Activated CD4-positive, alpha-beta T cell treated with anti-CD3 and anti-CD28 coated beads for 36 hours (primary cell): Measurements from ENCODE around the gene PRDX5. TPM values are rescaled to one million over a fixed set of nuclear protein-coding genes. Genes with fewer than 3 reads are reported as not detected.

Experiments used
- ATAC-seq: fragments of 200-7000 bp; cut with Tn5 transposase; one replicate; pipeline ENCODE4 v1.10.0; 2021; ENCODE audit warnings: mild to moderate bottlenecking, moderate library complexity
- CTCF ChIA-PET: fragments of 350-600 bp; sonication (Branson Sonifier 250); formaldehyde crosslinking; loops from one replicate; lab custom pipeline; 2021; ENCODE audit warnings: antibody characterized with exemption; lab: Charles Lee
- POLR2A ChIA-PET: fragments of 350-600 bp; sonication (Branson Sonifier 250); formaldehyde crosslinking; loops from one replicate; lab custom pipeline; 2021; ENCODE audit warnings: antibody characterized with exemption, inconsistent platforms; lab: Charles Lee
- DNase-seq: peaks from one replicate; pipeline ENCODE4 v3.0.0-alpha.2; 2020
- H3K27ac Mint-ChIP-seq: one replicate; pipeline ENCODE4 v1.8.0; 2021; ENCODE audit warnings: mixed read lengths
- H3K27me3 Mint-ChIP-seq: one replicate; pipeline ENCODE4 v1.8.0; 2021; ENCODE audit warnings: mixed read lengths
- H3K36me3 Mint-ChIP-seq: one replicate; pipeline ENCODE4 v1.8.0; 2021; ENCODE audit warnings: low read depth, mixed read lengths
- H3K4me1 Mint-ChIP-seq: one replicate; pipeline ENCODE4 v1.8.0; 2021; ENCODE audit warnings: mixed read lengths
- H3K4me3 Mint-ChIP-seq: one replicate; pipeline ENCODE4 v1.8.0; 2021; ENCODE audit warnings: mild to moderate bottlenecking, moderate library complexity, mixed read lengths
- H3K9me3 Mint-ChIP-seq: one replicate; pipeline ENCODE4 v1.8.0; 2021; ENCODE audit warnings: low read depth, mixed read lengths
- intact Hi-C, 2 experiments: fragments of 100-400 bp; cut with DNase I in 1 of 2; cut with micrococcal nuclease in 1 of 2; formaldehyde crosslinking; loops; one replicate each; pipeline versions ENCODE4 v1.14.2 to v1.15.1; 2022 to 2024; cut with DNase I, micrococcal nuclease
- total RNA-seq, 2 experiments: library from RNA; stranded (reverse); gene quantifications; one replicate each; pipeline ENCODE4 v1.2.3, GENCODE V29; 2021

Gene PRDX5
- total RNA-seq, result 100 to 1,000 TPM; 110 to 142 TPM

DNA sequence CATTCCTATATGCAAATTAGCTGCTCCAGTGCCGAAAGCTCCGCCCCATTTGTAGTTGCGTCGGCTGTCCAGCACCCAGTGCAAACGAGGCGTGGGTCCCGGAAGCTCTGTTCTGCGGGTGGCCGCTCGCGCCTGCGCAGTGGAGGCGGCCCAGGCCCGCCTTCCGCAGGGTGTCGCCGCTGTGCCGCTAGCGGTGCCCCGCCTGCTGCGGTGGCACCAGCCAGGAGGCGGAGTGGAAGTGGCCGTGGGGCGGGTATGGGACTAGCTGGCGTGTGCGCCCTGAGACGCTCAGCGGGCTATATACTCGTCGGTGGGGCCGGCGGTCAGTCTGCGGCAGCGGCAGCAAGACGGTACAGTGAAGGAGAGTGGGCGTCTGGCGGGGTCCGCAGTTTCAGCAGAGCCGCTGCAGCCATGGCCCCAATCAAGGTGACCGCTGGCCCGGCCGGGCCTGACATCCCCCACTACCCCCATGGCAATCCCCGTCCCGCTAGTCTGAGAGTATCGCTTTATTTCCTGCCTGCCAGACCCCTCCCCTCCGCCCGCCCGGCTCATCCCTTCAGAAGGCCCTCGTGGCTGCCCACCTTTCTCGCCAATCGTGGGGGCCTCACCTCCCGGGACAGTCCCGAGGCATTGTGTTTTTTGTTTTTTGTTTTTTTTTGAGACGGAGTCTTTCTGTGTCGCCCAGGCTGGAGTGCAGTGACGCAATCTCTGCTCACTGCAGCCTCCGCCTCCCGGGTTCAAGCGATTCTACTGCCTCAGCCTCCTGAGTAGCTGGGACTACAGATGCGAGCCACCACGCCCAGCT is at the start of gene PRDX5:
TSS of gene PRDX5 (plus strand) at position 161 of the 805 bp plus-strand sequence. CDS start at position 256, 95 bp downstream.
- ATAC-seq (peak; percentile 84), DNase-seq (peak; percentile 97)
- Mint-ChIP-seq H3K9me3 (no peaks in the 10 kb centered on the region), H3K4me3 (peak within 1 kb of the TSS; percentile 97), H3K4me1 (peaks cover 26% of the 10 kb centered on the region), H3K27ac (peak within 1 kb of the TSS; percentile 99), H3K36me3 (peaks cover 35% of the 10 kb centered on the region), H3K27me3 (no peaks in the 10 kb centered on the region)
- CTCF ChIA-PET, result interaction anchor here (0.6 to 3.3 kb wide), 20 partner anchors 10 to 133 kb away, joined by 3 to 36 read pairs (median 4); partner anchors contain the start of genes CATSPERZ, ESRRA, FERMT3 and FKBP2
- POLR2A ChIA-PET, result interaction anchor here (0.6 to 1.7 kb wide), 19 partner anchors 13 to 1653 kb away, joined by 3 to 18 read pairs (median 5); partner anchors contain the start of genes C11orf98, CSKMT, ESRRA and FERMT3
- intact Hi-C loops, result loop anchor here (1.0 to 5.0 kb wide), 16 partner anchors 13 to 1591 kb away; partner anchors contain the start of genes CCDC88B (in 2 of the 2), ESRRA (in 2 of the 2), RPS6KA4 (in 2 of the 2) and BAD (in 1 of the 2)

DNA sequence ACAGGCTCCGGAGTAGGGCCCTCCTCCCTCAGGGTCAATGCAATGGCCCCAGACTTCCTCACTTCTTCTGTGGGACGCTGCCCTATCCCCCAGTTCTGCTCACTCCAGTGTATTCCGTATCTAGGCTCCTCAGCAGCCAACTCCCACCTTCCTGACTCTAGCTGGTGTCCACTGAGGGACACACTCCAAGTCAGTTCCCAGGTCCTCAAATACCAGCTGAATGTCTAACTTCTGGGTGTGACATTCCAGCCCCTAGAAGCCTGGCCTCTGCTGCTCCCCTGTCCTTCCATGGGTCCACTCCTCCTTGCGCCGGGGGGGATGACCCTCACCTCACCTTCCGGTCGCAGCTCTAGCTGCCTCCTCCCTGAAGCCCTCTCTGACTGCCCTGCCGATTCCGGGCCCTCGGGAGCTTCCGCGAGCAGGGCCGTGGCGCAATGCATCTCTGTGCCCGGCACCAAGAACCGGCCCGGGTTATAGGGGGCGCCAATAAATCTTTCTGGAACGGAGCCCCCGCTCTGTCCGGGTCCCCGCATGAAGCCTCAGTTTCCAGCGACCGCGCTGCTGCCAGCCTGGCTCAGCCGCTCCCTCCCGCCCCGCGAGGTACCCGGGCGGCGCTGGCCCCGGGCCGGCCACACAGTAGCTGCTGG is 48.9 kb upstream of the PRDX5 start:
- peaks cover 10% of the 10 kb centered on the region for H3K36me3 Mint-ChIP-seq
- H3K27me3 Mint-ChIP-seq, result no peaks in the 10 kb centered on the region
- peaks cover 19% of the 10 kb centered on the region for H3K4me1 Mint-ChIP-seq
- ChIA-PET POLR2A (interaction anchor here (0.6 to 1.5 kb wide), 5 partner anchors 15 to 63 kb away, joined by 3 to 6 read pairs (median 5); partner anchors contain the start of genes BAD, FERMT3, FKBP2 and PRDX5), CTCF (interaction anchor here (0.7 to 6.6 kb wide), 8 partner anchors 15 to 49 kb away, joined by 3 to 55 read pairs (median 6); partner anchors contain the start of genes ESRRA, NUDT22, PRDX5 and TRPT1)
- peak overlapping the region; percentile 96 for H3K27ac Mint-ChIP-seq
- peak overlapping the region; percentile 98 for H3K4me3 Mint-ChIP-seq
- peak; percentile 71 for DNase-seq
- H3K9me3 Mint-ChIP-seq, result no peaks in the 10 kb centered on the region
- peak; percentile 9 for ATAC-seq
- intact Hi-C loops, result loop anchor here (1.0 kb wide), 4 partner anchors 18 to 71 kb away; partner anchors contain the start of genes NUDT22 (in 2 of the 2), PLCB3 (in 2 of the 2), TRPT1 (in 2 of the 2) and CCDC88B (in 1 of the 2)

DNA sequence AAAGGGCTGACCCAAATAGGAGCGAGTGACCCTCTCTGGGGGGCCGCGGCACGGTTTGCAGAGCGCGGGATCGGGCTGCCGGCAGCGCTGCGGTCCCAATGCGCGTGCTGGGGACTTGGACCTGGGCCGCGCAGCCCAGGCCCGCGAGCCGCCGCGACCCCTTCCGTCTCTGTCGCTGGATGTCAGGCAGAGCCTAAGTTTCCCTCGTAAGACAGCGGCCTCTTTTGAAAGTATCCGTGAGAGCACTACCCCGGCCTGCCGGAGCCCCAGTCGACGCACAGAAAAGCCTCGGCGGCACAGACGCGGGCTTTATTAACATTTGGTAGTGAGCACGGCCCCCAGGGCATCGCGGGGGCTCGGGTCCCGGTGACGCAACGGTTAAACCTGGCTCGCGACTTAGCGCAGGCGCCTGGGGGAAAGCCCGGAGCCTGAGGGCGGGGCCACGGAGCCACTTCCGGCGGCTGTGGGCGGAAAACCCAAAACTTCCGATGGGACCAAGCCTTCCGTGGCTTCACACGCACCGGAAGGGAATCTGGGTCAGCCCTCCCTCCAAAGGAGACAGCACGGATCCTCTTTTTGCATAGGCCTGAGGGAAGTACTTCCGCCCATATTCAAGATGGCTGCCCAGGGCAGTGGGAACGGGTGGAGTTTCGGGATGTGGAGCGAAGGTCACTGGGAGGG is 48.2 kb upstream of the PRDX5 start:
- peaks cover 19% of the 10 kb centered on the region for H3K4me1 Mint-ChIP-seq
- ATAC-seq, result peak; percentile 82
- DNase-seq, result peak; percentile 98
- H3K36me3 Mint-ChIP-seq, result peaks cover 10% of the 10 kb centered on the region
- ChIA-PET POLR2A (interaction anchor here (0.7 to 2.7 kb wide), 7 partner anchors 15 to 48 kb away, joined by 3 to 18 read pairs (median 3); partner anchors contain the start of genes BAD, FKBP2, PRDX5 and TRMT112), CTCF (interaction anchor here (0.6 to 6.6 kb wide), 8 partner anchors 15 to 65 kb away, joined by 3 to 55 read pairs (median 6); partner anchors contain the start of genes BAD and ESRRA)
- intact Hi-C loops, result loop anchor here (1.0 kb wide), 13 partner anchors 16 to 295 kb away; partner anchors contain the start of genes ESRRA (in 2 of the 2), GPR137 (in 2 of the 2), NUDT22 (in 2 of the 2) and PLCB3 (in 2 of the 2)
- no peaks in the 10 kb centered on the region for H3K9me3 Mint-ChIP-seq
- peak overlapping the region; percentile 95 for H3K27ac Mint-ChIP-seq
- H3K27me3 Mint-ChIP-seq, result no peaks in the 10 kb centered on the region
- H3K4me3 Mint-ChIP-seq, result peak overlapping the region; percentile 98

DNA sequence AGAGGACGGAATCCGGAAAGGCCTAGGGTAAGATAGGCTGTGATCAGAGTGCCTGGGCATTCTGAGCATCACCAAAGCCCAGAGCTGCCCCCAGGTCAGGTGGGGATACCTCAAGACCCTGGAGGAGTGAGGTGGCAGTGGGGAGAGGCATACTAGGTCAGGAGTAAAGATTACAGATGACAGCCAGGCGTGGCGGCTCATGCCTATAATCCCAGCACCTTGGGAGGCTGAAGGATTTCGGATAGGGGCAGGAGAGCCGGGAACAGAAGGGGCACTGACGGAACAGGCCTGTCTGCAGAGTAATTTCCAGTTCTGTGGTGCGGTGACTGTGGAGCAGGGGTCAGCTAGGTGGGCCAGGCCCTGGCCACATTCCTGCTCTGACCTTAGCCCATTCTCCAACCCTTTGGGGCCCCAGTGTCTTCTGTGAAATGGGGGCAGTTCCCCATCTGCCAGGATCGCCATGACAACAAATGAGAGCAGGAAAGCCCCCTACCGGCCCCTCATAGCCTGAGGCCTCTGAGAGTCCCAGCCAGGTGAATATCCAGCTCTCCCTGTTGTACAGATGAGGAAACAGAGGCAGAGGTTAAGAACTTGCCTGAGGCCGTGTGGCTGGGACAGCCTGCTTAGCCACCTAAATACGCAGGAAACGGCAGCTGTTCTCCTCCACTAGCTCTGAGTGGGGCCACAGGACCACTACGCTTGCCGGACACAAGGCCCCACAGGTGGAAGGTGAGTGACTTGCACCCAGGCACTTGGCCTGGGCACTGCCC is 42.7 kb upstream of the PRDX5 start:
- ATAC-seq, result no peak

DNA sequence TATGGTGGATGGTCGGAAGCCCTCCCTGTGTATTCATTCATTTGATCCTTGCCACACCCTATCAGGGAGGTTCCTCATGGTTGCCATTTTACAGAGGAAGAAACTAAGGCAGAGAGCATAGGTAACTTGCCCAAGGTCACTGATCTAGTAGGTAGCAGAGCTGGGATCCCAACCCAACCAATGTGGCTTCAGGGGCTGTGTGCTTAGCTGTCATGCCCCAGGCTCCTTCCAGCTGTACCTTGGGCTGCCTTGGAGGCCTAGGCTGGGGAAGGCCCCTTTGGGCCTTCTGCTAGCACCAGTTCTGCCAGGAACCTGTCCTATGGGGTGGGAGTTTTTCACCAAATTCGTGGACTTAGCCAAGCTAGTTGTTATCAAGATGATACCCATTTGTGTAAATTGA is 42.1 kb upstream of the PRDX5 start:
- H3K9me3 Mint-ChIP-seq, result no peaks in the 10 kb centered on the region
- no peak overlapping the region for H3K4me3 Mint-ChIP-seq
- no peak for ATAC-seq
- no peak overlapping the region for H3K27ac Mint-ChIP-seq
- no peak for DNase-seq
- H3K36me3 Mint-ChIP-seq, result no peaks in the 10 kb centered on the region
- ChIA-PET CTCF (interaction anchor here (0.6 to 0.8 kb wide), 2 partner anchors 29 to 110 kb away, joined by 3 read pairs; partner anchors contain the start of gene MACROD1), POLR2A (interaction anchor here (0.6 kb wide), 1 partner anchor 26 kb away, joined by 4 read pairs; no protein-coding TSS in a partner anchor)
- H3K4me1 Mint-ChIP-seq, result peaks cover 6% of the 10 kb centered on the region
- intact Hi-C loops, result no loop called here
- no peaks in the 10 kb centered on the region for H3K27me3 Mint-ChIP-seq

More for the DNA sequence above, 42.7 kb upstream of the PRDX5 start:
- Mint-ChIP-seq H3K4me3 (no peak overlapping the region), H3K9me3 (no peaks in the 10 kb centered on the region), H3K4me1 (peaks cover 6% of the 10 kb centered on the region), H3K36me3 (peaks cover 1% of the 10 kb centered on the region), H3K27me3 (no peaks in the 10 kb centered on the region), H3K27ac (no peak overlapping the region)
- intact Hi-C loops, result no loop called here
- ChIA-PET CTCF (interaction anchor here (0.6 kb wide), 2 partner anchors 109 to 721 kb away, joined by 3 read pairs; partner anchors contain the start of gene MACROD1), POLR2A (interaction anchor here (0.6 kb wide), 1 partner anchor 26 kb away, joined by 4 read pairs; no protein-coding TSS in a partner anchor)
- DNase-seq, result no peak

DNA sequence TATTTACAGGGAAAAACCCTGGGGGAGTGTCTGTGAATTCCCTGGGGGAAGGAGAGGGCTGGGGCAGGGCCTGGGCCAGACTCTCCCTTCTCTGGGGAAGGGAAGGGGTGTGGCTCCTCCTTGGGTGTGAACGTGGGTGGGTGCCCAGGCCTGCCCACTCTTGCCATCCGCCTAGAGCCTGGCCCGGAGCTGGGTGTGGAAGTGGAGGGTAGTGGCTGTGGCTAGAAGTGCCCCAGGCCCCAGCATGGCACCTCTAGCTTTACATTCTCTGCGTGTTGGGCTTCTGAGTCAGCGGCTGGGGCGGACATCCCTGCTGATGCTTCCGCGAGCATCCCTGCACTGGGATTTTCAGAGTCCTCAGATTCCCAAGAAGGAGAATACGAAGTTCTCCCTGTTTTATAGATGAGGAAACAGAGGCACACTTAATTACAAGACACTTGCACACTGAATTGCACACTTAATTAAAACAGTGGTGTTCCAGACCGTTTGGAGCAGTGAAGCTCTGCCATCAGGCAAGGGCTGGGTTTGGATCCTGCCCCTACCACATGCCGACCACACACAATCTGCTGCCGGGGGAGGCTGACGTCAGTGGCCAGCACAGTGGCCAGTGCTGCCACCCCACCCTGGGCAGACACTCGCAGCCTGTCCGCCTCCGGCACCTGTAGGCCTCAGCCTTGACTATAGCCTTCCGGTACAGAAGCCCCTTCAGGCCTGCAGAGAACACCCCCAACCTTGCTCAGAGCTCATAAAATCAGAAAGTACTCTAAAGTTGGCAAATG is 41.1 kb upstream of the PRDX5 start:
- POLR2A ChIA-PET, result interaction anchor here (0.6 kb wide), 1 partner anchor 484 kb away, joined by 3 read pairs; no protein-coding TSS in a partner anchor
- H3K9me3 Mint-ChIP-seq, result no peaks in the 10 kb centered on the region
- ATAC-seq (no peak), DNase-seq (no peak)
- intact Hi-C loops, result no loop called here
- peaks cover 5% of the 10 kb centered on the region for H3K4me1 Mint-ChIP-seq
- H3K27ac Mint-ChIP-seq, result no peak overlapping the region
- no peaks in the 10 kb centered on the region for H3K27me3 Mint-ChIP-seq
- H3K4me3 Mint-ChIP-seq, result no peak overlapping the region
- CTCF ChIA-PET, result interaction anchor here (0.8 kb wide), 1 partner anchor 28 kb away, joined by 3 read pairs; no protein-coding TSS in a partner anchor
- H3K36me3 Mint-ChIP-seq, result peaks cover 2% of the 10 kb centered on the region

DNA sequence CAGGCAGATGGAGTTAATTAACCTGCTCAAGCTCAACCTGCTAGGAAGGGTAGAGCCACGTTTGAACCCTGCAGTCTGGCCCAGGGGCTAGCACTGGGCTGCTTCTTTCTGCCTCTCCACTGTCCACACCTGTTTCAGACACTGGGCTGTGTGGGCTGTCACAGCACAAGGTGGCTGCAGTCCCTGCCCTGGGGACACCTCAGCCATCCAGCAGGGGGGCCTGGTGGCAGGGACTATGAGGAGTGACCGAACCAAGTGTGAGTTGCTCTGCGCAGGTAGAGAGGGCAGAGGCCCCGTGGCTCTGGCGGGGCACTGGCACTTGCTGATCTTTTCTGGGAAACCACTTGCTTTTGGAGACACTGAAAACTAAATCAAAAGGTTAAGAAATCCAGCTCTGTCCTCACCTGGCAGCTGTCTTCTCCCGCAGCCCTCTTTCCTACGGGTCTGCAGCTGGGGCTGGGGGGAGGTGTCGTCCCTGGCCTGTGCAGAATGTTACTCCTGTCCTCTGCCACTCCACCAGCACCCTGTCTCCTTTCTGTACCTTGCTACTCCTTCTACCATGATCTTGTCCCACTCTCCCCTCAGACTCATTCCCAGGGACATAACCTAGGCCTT is 39.2 kb upstream of the PRDX5 start:
- no peak for ATAC-seq
- Mint-ChIP-seq H3K27me3 (no peaks in the 10 kb centered on the region), H3K4me1 (peaks cover 10% of the 10 kb centered on the region), H3K4me3 (no peak overlapping the region), H3K36me3 (peaks cover 6% of the 10 kb centered on the region), H3K27ac (no peak overlapping the region), H3K9me3 (no peaks in the 10 kb centered on the region)
- CTCF ChIA-PET, result interaction anchor here (0.5 to 1.3 kb wide), 2 partner anchors 14 to 310 kb away, joined by 3 read pairs; no protein-coding TSS in a partner anchor
- POLR2A ChIA-PET, result no interaction called here
- intact Hi-C loops, result no loop called here
- DNase-seq, result no peak

DNA sequence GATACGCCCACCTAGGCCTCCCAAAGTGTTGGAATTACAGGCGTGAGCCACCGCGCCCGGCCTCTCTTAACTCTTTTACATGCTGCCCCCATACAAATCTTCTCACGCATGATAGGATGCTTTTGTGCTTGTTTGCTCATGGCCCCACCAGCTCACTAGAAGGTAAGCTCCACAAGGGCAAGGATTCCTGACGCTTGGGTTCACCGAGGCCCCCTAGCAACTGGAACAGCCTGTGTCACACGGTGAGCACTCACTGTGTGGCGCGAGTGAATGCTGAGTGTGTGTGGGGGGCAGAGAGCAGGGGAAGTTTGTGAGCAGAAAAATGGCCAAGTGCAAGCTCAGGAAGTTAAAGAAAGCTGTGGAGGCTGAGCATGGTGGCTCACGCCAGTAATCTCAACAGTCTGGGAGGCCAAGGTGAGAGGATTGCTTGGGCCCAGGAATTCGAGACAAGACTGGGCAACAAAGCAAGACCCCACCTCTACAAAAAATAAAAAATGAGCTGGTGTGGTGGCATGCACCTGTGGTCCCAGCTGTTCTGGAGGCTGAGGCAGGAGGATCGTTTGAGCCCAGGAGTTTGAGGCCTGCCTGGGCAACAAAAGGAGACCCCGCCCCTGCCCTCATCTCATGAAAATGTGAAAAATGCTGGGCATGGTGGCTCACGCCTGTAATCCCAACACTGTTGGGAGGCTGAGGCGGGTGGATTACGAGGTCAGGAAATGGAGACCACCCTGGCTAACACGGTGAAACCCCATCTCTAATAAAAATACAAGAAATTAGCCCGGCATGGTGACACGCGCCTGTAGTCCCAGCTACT is 35.8 kb upstream of the PRDX5 start:
- CTCF ChIA-PET, result interaction anchor here (0.6 to 4.7 kb wide), 4 partner anchors 22 to 61 kb away, joined by 3 to 27 read pairs (median 6); partner anchors contain the start of genes ESRRA and PLCB3
- no peaks in the 10 kb centered on the region for H3K9me3 Mint-ChIP-seq
- H3K27me3 Mint-ChIP-seq, result no peaks in the 10 kb centered on the region
- H3K27ac Mint-ChIP-seq, result no peak overlapping the region
- DNase-seq (no peak), ATAC-seq (no peak)
- POLR2A ChIA-PET, result interaction anchor here (2.4 kb wide), 1 partner anchor 10 kb away, joined by 12 read pairs; no protein-coding TSS in a partner anchor
- peaks cover 6% of the 10 kb centered on the region for H3K36me3 Mint-ChIP-seq
- intact Hi-C loops, result no loop called here
- H3K4me3 Mint-ChIP-seq, result no peak overlapping the region
- H3K4me1 Mint-ChIP-seq, result peaks cover 18% of the 10 kb centered on the region
